Measurements from ENCODE around the gene LGR5. TPM values are rescaled to one million over a fixed set of nuclear protein-coding genes. Genes with fewer than 3 reads are reported as not detected.

LGR5 gene
- total RNA-seq, 4 donors from 2014 or later = under 0.01 to 34.5 (median 0.43) TPM

GRCh38 chr12:71602761-71603577 is 163.4 kb downstream of the LGR5 start:
- Histone ChIP-seq H3K27ac (no peak overlapping the region), H3K4me3 (no peak overlapping the region), H3K36me3 (no peaks in the 10 kb centered on the region), H3K4me1 (no peaks in the 10 kb centered on the region), H3K9me3 (no peaks in the 10 kb centered on the region), H3K27me3 (no peaks in the 10 kb centered on the region)
- TF ChIP-seq CTCF (IDR thresholded peaks at IDR 0.05) = no peak
- TF ChIP-seq POLR2A (IDR thresholded peaks at IDR 0.05) = no peak
- intact Hi-C loops (cut with DNase I; ENCODE audit: low total_unique reads) = no loop called here
- no peak for DNase-seq

GRCh38 chr12:71605039-71605438 is 165.4 kb downstream of the LGR5 start:
- DNase-seq = no peak
- H3K36me3 ChIP-seq = no peaks in the 10 kb centered on the region
- no peaks in the 10 kb centered on the region for H3K4me1 ChIP-seq
- no peak overlapping the region for H3K27ac ChIP-seq
- no peak overlapping the region for H3K4me3 ChIP-seq
- intact Hi-C loops (cut with DNase I; ENCODE audit: low total_unique reads) = no loop called here
- no peak for TF ChIP-seq CTCF (IDR thresholded peaks at IDR 0.05)
- TF ChIP-seq POLR2A (IDR thresholded peaks at IDR 0.05) = no peak
- no peaks in the 10 kb centered on the region for H3K9me3 ChIP-seq
- H3K27me3 ChIP-seq = no peaks in the 10 kb centered on the region

DNA sequence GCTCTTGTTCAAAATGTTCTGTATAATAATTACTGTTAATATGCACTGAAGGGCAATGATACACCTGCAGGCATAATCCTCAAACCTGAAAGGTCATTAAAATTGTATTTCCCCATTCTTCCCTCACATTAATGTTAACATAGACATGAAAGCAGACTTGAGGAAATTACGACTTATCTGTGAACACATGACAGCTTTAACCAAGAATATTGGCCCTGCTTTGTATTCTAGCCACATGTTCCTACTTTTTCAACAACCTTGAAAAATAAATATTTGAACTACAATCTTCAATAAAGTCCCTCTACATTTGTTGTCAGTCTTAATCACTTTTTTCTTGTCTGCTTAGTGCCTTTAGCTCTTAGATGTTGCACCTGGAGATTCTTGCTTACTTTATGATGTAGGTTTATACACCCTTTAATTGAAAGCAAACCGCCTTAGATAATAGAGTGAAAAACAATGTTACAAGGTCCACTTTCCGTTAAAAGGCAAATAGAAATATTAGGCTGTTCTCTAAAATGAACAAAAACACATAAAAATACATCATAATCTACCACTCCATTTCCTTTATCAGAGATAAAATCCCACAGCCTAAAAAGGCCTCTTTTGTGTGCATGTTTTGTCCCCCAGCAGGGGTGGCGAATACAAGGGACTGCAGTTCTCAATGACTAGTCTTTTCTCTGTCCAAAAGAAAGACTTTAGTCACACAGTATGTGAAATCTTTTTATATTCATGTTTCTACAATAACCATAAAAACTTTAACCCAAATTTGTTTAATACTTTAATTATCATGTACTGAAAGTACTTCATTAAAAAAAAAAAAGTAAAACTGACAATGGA is 168.1 kb downstream of the LGR5 start:
- Histone ChIP-seq H3K4me3 (no peak overlapping the region), H3K4me1 (no peaks in the 10 kb centered on the region), H3K36me3 (no peaks in the 10 kb centered on the region), H3K27ac (no peak overlapping the region), H3K9me3 (no peaks in the 10 kb centered on the region), H3K27me3 (no peaks in the 10 kb centered on the region)
- TF ChIP-seq POLR2A (IDR thresholded peaks at IDR 0.05) = no peak
- no peak for TF ChIP-seq CTCF (IDR thresholded peaks at IDR 0.05)
- intact Hi-C loops (cut with DNase I; ENCODE audit: low total_unique reads) = no loop called here
- DNase-seq = no peak

GRCh38 chr12:71610031-71610795 is 170.6 kb downstream of the LGR5 start:
- Histone ChIP-seq H3K4me1 (no peaks in the 10 kb centered on the region), H3K27ac (no peak overlapping the region), H3K36me3 (no peaks in the 10 kb centered on the region), H3K27me3 (no peaks in the 10 kb centered on the region), H3K9me3 (no peaks in the 10 kb centered on the region), H3K4me3 (no peak overlapping the region)
- no peak for DNase-seq
- intact Hi-C loops (cut with DNase I; ENCODE audit: low total_unique reads) = no loop called here
- TF ChIP-seq POLR2A (IDR thresholded peaks at IDR 0.05) = no peak
- no peak for TF ChIP-seq CTCF (IDR thresholded peaks at IDR 0.05)

Measured in uterus (tissue), 4 donors.